Astrocyte of the spinal cord (primary cell): ENCODE measurements around the gene TFE3.

Experiments used
- DNase-seq: peaks from one replicate; pipeline ENCODE4 v3.0.0; 2011; ENCODE audit warnings: low read depth, low spot score
- H3K4me3 ChIP-seq: 2 replicates; pipeline ENCODE4 v1.5.1; 2011; ENCODE audit warnings: low read depth, mild to moderate bottlenecking, low read length, moderate library complexity
- in situ Hi-C: cut with HindIII; loops from 2 replicates; pipeline ENCODE4 v1.10.0; 2017; ENCODE audit warnings: low sequenced_read_pairs
- TF ChIP-seq, protein P1 (sequence below): IDR thresholded peaks from 2 replicates; pipeline ENCODE4 v1.5.1; 2012; ENCODE audit warnings: low read depth, mild to moderate bottlenecking, low read length, inconsistent platforms

Gene TFE3

DNA sequence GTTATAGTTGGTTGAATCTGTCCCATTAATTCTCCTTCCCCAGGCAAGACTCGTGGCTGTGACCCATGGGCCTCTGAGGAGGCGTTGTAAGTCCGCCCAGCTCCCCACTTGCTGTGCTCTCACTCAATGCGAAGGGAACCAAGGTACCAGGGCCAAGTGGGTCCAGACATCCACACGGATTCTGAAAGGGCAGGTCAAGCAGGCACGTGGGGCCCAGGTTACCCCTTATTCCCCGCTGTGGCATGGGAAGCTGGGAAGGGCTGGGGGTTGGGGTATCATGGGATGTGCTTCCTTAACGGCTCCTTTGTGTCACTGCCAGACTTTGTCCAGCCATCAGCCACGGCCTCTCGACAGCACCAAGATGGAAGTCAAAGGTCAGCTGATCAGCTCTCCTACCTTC is 18.8 kb upstream of the TFE3 start:
- DNase-seq = no peak
- no peak overlapping the region for H3K4me3 ChIP-seq
- TF ChIP-seq, protein P1, sequence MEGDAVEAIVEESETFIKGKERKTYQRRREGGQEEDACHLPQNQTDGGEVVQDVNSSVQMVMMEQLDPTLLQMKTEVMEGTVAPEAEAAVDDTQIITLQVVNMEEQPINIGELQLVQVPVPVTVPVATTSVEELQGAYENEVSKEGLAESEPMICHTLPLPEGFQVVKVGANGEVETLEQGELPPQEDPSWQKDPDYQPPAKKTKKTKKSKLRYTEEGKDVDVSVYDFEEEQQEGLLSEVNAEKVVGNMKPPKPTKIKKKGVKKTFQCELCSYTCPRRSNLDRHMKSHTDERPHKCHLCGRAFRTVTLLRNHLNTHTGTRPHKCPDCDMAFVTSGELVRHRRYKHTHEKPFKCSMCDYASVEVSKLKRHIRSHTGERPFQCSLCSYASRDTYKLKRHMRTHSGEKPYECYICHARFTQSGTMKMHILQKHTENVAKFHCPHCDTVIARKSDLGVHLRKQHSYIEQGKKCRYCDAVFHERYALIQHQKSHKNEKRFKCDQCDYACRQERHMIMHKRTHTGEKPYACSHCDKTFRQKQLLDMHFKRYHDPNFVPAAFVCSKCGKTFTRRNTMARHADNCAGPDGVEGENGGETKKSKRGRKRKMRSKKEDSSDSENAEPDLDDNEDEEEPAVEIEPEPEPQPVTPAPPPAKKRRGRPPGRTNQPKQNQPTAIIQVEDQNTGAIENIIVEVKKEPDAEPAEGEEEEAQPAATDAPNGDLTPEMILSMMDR = no peak
- in situ Hi-C loops = no loop called here

DNA sequence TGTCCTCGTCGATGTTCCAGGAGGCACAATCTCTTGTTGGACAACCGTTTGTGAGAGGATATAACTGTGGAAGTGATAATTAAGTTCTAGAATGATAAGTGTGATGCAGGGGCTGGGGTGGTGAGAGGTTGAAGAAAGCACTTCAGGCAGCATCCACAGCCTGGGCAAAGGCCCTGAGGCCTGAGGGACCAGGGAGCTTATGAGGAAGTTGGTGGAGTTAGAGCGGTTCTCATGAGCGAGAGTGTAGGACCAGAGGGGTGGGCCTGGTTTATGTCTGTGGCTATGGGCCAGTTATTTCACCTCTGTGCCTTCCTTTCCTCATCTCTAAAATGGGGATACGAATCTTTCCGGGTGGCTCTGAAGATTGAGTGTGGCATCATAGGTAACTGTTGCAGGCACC is 18.3 kb upstream of the TFE3 start:
- no peak for DNase-seq
- TF ChIP-seq, protein P1 = no peak
- no peak overlapping the region for H3K4me3 ChIP-seq
- in situ Hi-C loops = no loop called here

DNA sequence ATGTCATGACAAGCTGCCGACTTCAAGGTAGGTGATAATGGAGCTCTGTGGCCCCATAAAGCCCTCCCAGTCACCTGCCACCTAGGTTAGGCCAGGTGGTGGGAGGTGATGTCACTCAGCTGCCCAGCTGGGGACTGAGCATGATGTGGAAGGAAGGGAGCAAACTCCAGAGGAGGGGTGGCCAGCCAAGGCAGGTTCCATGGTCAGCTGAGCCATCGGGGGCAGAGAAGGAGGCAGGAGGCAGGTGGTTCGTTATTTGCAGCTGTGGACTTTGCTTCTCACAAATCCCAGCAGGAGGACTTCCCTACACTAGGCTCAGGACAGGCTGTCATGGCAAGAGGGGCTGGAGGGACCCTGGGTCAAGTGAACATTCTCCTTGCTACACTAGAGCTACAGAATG is 17.8 kb upstream of the TFE3 start:
- TF ChIP-seq, protein P1 = no peak
- no peak for DNase-seq
- in situ Hi-C loops = no loop called here
- no peak overlapping the region for H3K4me3 ChIP-seq

DNA sequence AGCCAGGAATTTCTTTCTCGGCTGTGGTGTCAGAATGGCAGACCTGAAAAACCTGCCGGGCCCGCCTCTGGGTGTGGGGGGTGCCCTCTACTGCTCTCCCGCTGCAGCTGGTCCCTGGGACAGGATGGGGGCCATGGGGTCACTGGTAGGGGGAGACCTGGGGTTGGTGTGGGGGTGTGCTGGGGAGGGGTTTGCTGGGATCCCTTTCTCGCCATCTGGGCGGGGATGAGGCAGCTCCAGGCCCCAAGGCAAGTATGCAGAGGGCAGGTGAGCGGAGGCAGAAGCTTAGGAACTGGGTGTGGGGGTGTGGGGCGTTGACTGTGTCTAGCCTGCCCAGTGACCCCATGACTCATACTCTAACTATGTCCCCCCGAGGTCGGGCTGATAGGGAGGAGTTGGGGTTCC is 16.5 kb upstream of the TFE3 start:
- in situ Hi-C loops = no loop called here
- no peak for DNase-seq
- H3K4me3 ChIP-seq = no peak overlapping the region
- TF ChIP-seq, protein P1 = no peak

DNA sequence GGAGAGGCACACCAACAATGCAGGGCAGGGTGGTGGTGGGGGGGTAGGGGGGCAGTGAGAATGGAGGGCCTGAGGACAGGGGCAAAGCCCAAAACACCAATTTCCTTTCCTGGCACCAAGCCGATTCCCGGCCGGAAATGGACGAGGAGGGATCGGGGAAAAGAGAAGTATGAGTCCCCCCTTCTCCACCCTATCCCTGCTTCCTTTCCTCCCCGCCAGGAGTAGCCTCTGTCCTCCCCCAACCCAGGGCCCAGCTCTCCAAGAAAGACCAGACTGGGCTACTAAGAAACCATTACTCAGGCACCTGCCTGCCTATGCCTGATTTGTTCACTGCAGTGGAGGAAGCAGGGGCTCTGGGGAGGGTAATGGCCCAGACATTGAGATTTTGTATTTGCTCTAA is 16.0 kb upstream of the TFE3 start:
- TF ChIP-seq, protein P1 = no peak
- no peak overlapping the region for H3K4me3 ChIP-seq
- DNase-seq = no peak
- in situ Hi-C loops = no loop called here

DNA sequence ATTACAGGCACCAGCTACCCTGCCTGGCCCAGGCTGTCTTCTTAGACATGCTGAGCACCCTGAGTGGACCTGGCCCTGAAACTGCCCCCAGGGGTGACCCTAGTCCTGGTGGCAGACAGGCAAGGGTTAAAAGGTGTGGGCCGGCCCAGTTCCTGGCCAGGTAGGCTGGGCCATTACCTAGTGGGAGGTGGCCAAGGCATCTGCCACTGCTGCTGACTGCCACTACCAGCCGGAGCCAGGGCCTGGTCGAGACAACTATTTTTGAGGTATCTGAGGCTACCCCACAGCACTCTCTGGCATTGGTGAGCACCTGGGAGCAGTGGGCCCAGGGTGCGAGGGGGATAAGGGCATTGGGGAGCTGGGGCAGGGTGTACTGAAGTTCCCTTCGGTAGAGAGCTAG is 15.6 kb upstream of the TFE3 start, which contains the start of gene CCDC120:
CCDC120 (plus strand) TSS at position 206 of the 400 bp plus-strand sequence. CDS start 3,043 bp downstream, outside the sequence.
- DNase-seq = no peak
- H3K4me3 ChIP-seq = no peak within 1 kb of the TSS
- TF ChIP-seq, protein P1 = no peak
- in situ Hi-C loops = no loop called here
